HG03521 (cell line): ENCODE results near the gene LSM12.
"Not testable (repeated sequence)": the region's sequence is repeated elsewhere in the genome, so short reads cannot be mapped to it uniquely, and the experiment has no call there.

Experiments used
- ATAC-seq: cut with Tn5 transposase; IDR thresholded peaks from one replicate; pipeline ENCODE4 v1.9.1; 2021; ENCODE audit warnings: mild to moderate bottlenecking, moderate library complexity; ENCODE audit not compliant: unreplicated experiment

The LSM12 gene

DNA sequence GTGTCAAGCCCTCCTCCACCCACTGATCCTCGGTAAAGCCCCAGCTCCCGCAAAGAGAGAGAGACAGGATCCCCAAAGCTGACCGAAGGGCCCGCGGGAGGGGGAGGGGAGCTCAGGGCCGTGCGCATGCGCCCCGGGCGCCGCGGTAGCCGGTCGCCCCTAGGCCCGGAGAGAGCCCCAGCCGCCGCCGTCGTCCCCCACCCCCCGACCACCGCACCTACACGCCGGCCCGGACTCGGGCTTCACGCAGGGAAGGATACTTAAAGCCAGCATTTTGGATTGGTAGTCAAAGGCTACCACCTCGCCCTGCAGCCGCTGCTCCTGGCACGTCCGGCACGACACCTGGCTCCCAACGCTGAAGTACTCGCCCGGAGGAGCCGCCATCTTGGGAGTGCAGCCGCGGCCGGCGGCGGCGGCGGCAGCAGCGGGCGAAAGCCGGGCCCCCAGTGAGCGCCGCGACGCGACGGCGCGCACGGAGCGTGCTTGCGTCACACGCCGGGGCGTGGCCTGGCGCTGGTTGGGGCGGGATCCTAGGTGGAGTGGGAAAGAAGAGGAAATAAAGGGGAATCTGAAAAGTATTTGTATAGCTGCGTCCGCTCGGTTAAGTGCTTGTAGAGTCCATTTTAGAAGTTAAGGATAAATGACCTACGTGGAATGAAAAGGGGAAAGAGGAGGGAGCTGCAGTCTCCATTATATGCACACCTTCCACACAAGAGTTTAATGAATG is at the start of gene LSM12:
TSS of gene LSM12 (minus strand) at position 468 of the 727 bp plus-strand sequence. CDS start at position 384, 84 bp downstream.
- ATAC-seq: peak; percentile 49

DNA sequence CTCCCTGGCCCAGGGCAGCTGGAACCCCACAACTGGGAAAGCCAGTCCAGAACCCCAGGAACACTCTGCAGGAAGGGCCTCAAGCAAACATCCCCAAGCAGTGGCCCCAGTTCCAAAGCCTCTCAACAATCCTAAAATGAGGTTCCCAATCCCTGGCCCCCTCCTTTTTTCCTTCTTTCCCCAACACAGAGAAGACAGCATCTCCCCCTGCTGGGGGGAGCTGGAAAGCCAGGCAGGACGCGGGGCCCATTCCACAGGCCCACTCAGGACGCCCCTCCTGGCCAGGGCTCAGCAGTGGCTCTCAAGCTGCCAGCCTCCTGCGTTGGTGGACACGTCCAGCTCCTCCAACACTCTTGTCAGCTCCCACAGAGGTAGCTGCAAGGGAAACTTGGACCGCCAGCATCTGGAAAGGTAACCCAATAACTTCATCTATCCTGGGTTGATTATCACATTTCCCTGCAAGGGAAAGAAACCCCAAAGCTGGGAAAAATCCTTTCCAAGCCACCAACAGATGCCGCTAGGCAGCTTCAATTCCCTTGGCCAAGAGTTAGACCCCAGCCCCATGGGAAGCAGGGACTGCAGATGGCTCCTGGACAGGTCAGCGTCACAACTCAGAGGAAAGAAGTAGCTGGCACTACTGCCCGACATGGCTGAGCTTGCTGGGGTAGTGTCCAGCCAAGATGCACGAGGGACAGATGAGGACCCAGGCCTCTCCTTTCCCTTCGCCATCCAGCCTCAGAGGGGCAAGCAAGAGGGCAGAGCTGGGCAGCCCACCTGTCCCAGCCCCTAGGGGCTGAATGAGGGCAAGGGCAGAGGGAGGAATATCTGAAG is 49.3 kb upstream of the LSM12 start:
- ATAC-seq: no peak

DNA sequence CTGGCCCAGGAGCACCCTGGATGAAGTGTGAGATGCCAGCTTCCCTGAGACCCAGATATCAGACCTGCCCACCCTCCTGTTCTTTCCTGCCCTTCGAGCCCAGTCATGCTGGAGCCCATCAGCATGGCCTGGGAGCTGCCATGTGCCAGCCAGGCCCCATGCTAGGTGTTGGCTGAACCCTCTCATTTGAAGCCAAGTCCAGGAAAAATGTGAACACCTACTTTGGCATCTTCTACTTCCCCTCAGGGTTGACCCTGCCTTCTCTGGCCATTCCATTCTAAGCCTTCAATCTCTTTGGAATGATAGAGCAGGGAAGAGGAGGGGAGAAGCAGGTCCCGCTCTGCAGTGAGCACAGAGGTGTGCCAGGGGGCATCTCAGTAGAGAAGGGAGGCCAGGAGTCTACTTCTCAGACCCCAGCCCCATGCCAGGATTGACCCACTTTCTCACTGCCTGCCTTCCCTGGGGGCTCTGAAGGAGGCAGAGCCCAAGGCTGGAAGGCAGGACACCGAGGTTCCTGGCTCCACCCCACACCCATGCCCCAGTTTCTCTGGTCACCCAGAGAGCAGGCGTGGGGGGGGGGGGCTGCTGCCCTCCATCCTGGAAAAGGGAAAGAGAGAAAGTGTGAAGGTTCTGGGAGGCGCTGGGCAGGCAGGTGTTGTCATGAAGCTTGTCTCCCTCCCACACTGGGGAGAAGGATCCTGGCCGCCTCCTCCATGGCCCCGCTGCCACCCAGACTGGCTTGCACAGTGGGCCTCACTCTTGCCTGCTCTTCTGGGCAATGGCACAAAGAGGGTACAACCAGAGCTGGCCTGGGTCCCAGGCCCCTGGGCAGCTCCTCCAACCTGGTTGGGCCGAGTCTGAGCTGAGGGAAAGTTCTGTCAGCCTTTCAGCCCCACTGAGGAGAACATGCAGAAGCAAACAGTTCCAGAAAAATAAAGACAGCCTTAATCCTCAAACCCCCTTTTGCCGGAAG is 47.7 kb upstream of the LSM12 start:
- no peak for ATAC-seq

DNA sequence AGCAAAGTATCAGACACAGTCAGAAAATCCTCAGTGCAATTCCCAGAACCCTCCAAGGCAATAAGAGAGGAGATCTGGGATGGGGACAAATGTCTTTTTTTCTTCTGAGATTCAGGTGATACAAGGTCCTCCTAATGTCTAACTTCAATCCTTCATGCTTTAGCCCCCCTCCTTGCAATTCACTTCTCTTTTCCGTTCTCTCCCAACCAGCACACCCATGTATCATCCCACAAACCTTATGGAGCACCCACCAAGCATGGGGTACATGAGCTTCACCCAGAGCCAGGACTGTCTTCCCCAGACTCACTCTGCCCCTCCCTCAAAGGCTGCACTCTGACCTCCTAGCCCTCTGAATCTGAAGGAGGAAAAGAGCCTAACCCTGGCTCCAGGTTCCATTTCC is 46.9 kb upstream of the LSM12 start:
- ATAC-seq: no peak

DNA sequence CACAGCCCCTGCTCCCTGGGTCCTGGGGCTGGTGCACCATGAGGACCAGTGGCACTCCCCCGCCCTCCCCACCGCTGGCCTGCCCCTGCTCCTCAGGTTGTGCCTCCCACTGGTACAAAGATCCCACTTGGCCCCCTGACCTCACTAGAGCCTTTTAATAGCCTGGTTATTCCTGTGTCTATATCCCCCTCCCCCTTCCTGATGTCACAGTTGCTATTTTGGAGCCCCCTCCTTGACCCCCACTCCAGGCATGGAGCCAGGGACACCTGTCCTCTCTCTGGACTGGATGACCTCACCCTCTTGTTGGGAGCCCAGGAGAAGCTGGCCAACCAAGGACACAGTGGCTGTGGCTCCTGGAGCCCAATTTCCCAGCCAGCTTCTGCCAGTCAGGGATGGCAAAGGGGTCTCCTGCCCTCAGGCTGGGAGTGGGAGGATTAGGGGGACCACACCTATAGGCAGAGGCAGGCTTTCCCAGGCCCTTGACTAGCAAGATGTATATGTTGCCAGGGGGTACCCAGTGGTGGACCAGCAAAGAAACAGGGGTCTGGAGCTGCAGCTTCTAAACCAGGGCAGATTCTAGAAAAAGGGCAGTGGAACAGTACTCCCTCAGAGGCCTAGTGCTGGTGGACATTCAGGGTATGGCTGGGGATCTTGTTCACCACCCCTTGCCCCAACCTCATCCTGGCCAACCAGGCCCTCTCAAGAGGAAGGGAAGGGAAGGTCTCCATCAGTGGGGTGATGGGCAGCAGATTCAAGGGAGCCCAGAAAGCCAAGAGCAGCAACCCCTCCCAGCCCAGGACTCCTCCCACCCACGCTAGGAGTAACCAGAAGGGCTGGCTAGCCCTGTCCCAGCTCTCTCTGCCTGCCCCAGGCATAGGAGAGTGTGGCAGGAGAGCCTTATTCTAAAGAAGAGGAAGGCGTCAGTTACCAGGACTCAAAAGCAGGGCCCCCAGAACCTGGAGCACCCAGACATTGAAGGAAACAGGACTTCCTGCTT is 46.1 kb upstream of the LSM12 start:
- ATAC-seq: no peak

DNA sequence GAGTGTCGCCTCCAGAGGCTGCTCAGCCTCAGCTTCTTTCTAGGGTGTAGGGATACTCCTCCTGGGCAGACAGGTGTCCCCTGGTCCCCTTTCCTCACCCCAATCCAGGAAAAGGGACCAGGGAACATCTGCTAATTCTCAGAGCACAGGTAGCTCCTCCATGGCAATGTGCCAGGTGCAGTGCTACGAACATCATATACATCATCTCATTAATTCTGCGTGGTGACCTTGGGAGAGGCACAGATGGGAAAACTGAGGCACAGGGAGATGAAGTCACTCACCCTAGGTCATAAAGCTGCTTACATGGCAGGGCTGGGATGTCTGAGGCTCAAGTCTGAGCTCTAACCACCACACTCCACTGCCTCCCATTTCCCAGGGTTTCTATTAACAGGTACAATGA is 45.3 kb upstream of the LSM12 start:
- ATAC-seq: no peak

DNA sequence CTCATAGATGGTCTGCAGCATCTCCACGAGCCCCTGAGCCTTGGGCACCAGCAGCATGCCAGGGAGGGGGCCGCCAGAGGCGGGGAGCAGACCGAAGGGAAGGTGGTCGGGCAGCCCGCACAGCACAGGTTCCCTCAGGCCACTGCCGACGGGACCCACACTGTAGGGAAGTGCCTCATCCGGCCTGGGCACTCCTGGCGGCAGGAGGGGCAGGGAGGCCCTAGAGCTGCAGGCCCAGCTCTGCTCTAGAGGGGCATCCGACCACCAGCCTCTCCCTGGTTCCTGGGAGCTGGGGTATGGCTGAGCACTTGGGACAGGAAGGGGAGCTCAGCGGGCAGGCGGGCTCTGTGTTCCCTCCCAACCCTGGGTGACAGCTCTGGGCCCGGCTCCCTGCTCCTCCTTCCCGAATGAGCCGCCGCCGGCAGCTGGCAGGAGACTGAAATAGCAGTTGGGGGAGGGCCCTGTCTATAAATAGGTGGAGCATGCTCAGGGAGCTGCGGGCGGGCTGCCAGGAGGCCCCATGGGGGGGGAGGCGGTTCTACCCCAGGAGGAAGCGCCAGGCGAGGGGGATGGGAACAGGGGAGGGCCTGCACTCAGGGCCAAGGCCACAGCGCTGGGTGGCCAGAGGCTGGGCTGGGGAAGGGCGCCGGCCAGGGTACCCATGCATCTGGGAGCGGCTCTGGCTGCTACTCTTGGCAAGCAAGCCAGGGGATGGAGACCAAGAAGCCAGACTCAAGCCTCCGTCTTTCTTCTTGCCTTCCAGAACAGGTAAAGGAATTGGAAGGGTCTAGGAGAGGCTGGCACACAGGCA is 44.6 kb upstream of the LSM12 start:
- peak; percentile 49 for ATAC-seq

DNA sequence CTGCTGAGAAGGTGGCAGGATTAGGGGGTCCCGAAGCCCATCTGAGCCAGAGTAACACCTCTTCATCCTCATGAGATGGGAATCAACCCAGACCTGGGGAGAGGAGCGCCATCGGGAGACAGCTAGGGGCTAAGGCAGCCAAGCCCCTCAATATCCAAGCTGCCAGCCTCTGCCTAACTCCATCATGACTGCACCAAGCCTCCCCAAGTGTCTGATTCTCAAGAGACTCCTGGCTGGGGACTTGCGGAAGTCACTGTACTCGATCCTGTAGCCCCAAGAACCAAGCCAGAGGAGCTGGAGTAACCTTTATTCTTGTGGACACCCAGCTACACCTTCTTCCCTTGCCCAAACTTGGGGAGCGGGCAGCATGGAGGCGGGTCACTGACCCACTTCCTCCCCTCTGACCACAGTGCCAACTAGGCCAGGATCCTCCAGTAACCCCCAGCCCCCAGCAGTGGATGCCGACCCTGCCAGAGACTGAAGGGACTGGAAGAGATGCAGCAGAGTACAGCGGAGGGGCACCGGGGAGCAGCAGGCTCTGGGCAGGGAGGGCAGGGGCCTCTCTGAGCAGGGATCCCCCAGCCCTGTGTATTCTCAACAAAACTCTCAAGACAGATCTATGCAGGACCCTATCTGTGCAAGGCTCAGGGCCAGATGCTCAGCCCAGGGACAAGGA is 43.7 kb upstream of the LSM12 start:
- ATAC-seq: no peak

DNA sequence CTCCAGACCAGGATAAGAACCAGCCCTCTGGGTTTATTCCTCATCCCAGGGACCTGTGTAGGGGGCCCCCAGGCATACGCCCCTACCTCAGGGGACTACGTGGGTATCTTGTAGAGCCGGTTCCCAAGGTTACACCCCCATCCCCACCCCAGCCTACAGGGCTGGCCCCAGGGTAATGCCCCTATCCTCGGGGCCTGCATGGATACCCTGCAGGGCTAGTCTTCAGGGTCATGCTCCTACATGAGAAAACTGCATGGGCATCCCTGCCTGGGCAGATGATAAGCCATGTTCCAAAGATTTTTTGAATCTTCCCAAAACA is 42.8 kb upstream of the LSM12 start:
- ATAC-seq: no peak

DNA sequence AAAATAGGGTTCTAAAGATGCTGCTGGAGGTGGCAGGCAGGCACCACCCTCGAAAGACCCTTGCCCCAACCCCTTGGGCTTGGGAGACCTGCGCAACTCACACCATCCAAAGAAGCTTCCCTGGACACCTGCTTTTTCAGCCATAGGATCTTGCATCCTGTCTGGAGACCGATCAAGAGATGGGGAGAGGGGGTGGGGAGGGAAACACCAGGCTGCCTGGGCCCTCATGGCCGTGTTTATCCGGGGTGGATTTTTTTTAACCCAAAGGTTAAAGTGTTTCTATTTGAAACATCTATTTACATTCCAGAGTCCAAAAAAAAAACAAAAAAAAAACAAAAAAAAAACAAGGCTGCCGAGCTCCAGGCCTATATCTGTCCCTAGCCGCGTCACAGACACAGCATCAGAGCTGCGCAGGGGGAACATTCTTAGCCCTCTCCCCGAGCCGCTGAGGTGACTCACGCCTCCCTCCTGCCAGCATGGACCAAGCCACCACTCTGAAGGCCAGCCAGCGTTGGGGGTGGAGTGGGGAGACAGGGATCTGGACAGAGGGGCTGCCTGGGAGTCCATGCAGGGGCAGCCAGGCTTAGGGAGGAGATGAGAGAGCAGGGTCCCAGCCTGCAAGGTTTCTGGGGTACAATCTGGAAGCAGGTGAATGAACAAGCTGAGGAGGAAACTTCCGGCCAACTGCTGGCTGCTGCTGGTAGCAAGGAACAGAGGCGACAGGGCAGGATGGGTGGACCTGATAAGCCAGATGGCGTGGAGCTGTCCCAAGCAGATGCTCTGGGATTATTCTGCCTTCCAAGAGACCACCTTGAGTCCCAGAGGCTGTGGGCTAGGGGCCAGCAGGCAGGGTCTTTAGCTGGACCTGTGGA is 42.2 kb upstream of the LSM12 start:
- no peak for ATAC-seq

DNA sequence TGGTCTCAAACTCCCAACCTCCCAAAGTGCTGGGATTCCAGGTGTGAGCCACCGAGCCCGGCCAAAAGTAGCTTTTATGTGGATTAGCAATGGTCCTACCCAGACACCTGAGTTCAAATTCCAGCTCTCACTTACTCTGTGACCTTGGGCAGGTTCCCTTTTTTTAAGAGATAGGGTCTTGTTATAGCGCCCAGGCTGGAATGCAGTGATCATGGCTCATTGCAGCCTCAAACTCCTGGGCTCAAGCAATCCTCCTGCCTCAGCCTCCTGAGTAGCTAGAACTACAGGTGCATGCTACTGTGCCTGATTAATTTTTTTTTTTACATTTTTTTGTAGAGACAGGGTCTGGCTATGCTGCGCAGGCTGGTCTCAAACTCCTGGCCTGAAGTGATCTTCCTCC is 40.3 kb upstream of the LSM12 start:
- ATAC-seq: no peak

DNA sequence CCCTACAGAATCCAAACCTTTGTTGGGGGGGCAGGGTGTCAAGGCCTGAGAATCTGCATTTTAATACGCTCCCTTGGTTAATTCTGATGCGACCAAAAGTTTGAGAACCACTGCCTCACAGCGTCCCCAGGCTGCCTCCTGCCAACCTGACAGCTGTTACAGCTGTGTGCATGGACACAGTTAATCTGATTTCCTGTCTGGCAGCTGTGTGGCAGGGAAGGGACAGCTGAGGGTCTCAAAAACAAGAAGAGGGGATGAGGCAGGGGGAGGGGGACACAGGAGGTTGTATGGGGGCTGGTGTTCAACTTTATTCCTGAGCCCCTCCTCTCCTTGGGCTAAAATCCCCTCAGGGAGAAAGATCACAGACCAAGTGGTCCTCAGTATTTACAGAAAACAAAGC is 39.5 kb upstream of the LSM12 start:
- ATAC-seq: no peak

DNA sequence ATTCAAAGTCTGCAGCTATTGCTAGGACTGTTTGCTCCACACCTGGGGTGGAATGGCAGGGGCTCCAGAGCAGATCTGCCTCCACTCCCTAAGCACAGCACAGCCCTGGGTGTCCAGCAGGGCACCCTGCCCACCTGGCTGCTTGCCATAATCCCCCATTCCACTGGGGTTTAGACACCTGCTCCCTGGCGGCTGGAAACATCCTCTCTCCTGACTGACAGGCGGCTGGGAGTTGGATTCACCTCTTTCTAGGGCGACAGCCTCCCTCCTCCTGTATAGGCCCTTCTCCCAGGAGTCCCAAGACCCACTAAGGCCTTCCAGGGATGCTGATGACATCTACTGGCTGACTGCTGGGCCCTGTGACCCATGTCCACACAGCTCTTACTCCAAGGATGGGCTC is 39.0 kb upstream of the LSM12 start:
- ATAC-seq: no peak

DNA sequence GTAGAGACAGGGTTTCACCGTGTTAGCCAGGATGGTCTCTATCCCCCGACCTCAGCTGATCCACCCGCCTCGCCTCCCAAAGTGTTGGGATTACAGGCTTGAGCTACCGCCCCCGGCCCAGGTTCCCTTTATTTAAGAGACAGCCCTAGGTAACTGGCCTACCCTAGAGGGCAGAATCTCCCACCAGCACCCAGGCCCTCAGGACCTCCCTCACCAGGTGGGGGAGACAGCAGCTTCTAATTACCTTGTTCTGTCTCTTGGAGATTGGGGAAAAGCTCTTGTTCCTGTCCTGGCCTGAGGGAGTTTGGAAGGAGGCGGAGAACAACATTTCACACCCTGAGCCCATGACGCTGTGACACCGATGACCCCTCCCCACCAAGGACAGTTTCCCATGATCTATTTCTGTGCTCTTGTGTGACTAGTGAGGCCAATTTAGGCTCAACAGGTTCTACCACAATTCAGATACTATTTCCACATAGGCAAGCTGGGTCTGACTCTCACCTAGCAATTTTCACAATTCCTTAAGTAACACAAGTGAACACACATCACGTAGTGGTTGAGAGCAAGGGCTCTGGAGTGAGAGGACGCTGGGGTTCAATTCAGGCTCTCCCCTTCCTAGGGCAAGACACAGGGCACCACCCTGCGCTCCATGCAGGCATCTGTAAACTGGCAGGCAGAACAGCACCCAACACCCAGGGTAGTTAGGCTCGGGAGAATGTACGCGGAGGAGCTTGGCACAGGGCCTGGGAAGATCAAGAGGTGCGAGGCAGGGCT is 36.6 kb upstream of the LSM12 start:
- no peak for ATAC-seq

DNA sequence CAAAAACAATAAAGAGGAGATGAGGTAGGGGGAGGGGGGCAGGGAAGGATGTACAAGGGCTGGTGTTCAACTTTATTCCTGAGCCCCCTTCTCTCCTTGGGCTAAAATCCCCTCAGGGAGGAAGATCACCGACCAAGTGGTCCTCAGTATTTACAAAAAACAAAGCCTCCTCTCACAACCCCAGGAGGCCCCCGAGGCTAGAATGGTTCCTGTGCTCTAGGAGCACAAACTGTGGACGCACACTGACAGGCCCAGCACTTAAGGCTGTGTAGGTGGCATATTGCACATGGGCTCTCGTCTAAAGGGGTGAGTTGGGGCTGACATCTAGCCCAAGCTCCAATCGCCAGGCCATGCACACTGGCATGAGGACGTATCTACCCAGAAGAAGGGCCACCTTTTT is 35.4 kb upstream of the LSM12 start:
- ATAC-seq: not testable (repeated sequence)

DNA sequence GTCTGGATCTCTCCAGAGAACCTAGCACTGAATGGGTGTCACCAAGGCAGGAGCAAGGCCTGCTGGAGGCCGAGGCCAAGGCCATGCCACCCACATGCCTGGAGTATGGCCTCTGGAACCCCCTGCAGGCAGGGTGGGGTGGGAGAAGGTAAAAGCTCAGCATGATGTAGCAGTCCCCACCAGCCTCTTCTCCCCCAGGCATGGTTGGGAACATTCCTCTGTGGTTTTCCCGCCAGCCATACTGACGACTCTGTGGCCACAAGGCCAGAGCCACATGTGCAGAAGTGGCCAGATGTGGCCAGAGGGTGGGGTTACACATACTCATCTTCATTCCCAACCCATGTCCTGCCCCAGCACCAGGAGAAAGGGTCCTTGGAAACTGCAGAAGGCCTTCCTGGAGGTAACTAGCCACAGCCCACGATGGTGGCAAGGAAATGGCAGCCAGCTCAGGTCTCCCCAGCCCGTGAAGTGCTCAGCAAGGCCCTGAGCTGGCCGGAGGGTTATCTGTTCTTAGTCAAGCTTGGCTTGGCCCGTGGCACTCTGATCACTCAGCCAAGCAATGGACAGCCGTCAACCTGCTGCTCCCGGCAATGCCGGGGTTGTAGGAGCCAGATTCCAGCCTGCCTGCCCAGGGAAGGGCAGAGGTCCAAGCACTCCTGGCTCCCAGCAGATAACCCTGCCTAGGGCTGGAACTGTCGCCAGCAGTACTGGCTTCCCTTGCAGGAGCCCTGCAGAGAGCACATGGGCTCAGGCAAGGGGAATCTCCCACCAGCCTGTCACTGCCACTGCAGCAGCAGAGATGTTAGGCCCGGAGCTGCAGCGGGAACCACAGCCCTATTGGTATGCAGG is 30.9 kb upstream of the LSM12 start:
- ATAC-seq: no peak
